Small intestine (tissue), 7 donors: ENCODE data around the gene COBLL1. TPM values are rescaled to one million over a fixed set of nuclear protein-coding genes. Genes with fewer than 3 reads are reported as not detected.

ENCODE experiments used
- DNase-seq, 2 donors: peaks; one replicate each; pipeline versions ENCODE4 v3.0.0 to v3.0.0-alpha.2; 2013
- FAIRE-seq: peaks from 2 replicates; lab custom pipeline; 2012; peaks lifted over from hg19 to GRCh38; lab: Jason Lieb, UNC
- H3K27ac ChIP-seq, 3 donors: one replicate each; pipeline ENCODE4 v1.5.1; 2013; ENCODE audit warnings: low read length in 2 of 3, mild to moderate bottlenecking in 2 of 3, control low read depth in 1 of 3, inconsistent platforms in 1 of 3, low read depth in 1 of 3, moderate library complexity in 1 of 3
- H3K27me3 ChIP-seq, 3 donors: one replicate each; pipeline ENCODE4 v1.6.1; 2013; ENCODE audit warnings: low read length in 3 of 3, inconsistent platforms in 1 of 3; ENCODE audit not compliant: control insufficient read depth in 3 of 3, insufficient read depth in 3 of 3
- H3K36me3 ChIP-seq, 3 donors: one replicate each; pipeline ENCODE4 v1.6.1; 2013; ENCODE audit warnings: low read length in 3 of 3, inconsistent platforms in 1 of 3, low read depth in 1 of 3, mild to moderate bottlenecking in 1 of 3, moderate library complexity in 1 of 3; ENCODE audit not compliant: control insufficient read depth in 3 of 3, insufficient read depth in 2 of 3
- H3K4me1 ChIP-seq, 3 donors: one replicate each; pipeline ENCODE4 v1.6.1; 2013; ENCODE audit warnings: low read length in 2 of 3, inconsistent platforms in 1 of 3, low read depth in 1 of 3, mild to moderate bottlenecking in 1 of 3, moderate library complexity in 1 of 3; ENCODE audit not compliant: control insufficient read depth in 3 of 3, insufficient read depth in 2 of 3
- H3K4me3 ChIP-seq, 3 donors: one replicate each; pipeline ENCODE4 v1.5.1; 2013; ENCODE audit warnings: low read length in 3 of 3, control low read depth in 1 of 3, inconsistent platforms in 1 of 3, low read depth in 1 of 3, mild to moderate bottlenecking in 1 of 3, moderate library complexity in 1 of 3
- H3K9me3 ChIP-seq, 2 donors: one replicate each; pipeline ENCODE4 v1.6.1; 2013; ENCODE audit warnings: low read depth in 1 of 2, low read length in 1 of 2; ENCODE audit not compliant: control insufficient read depth in 2 of 2, insufficient read depth in 1 of 2
- WGBS, 3 donors: extraction: QIAGEN DNeasy Blood & Tissue Kit; methylation state at CpG; one replicate each; pipeline ENCODE4 v1.1.7; 2013; 5-methylcytosine and 5-hydroxymethylcytosine counted together
- polyA plus RNA-seq, 4 donors: library from polyadenylated mRNA; stranded (reverse) in 3 of 4; unstranded in 1 of 4; fragments of 200-250 nt in 3 of 4; fragments of 120-200 nt in 1 of 4; gene quantifications; one replicate each; pipeline versions ENCODE4 v1.2.1 to v1.2.3, GENCODE V29; 2013
- donor health status: healthy with polysubstance abuse.
- donor health status: control.
- donor health status: control.
- donor health status: Bipolar disorder and iron deficiency.
- donor health status: healthy.

COBLL1 gene
- polyA plus RNA-seq, 4 donors: 5.4 to 72.0 (median 7.8) TPM

GRCh38 chr2:164836907-164837306 is 4.7 kb downstream of the COBLL1 start:
- 55 to 63% (median 59%) methylated on average over 3 of the region's 3 CpGs for WGBS, 3 donors

GRCh38 chr2:164835302-164835701 is 6.3 kb downstream of the COBLL1 start:
- Histone ChIP-seq H3K27me3 (no peaks in the 10 kb centered on the region), H3K4me3 (no peak overlapping the region), H3K27ac (no peak overlapping the region), H3K36me3 (peaks cover 0 to 7% (median 0%) of the 10 kb centered on the region in 3 donors), H3K4me1 (peaks cover 0 to 5% (median 0%) of the 10 kb centered on the region in 3 donors), H3K9me3 (no peaks in the 10 kb centered on the region)
- FAIRE-seq: no peak
- no peak for DNase-seq

More at GRCh38 chr2:164836907-164837306, 4.7 kb downstream of the COBLL1 start:
- Histone ChIP-seq H3K36me3 (peaks cover 0 to 7% (median 0%) of the 10 kb centered on the region in 3 donors), H3K27ac (no peak overlapping the region), H3K4me1 (peaks cover 0 to 5% (median 0%) of the 10 kb centered on the region in 3 donors), H3K9me3 (no peaks in the 10 kb centered on the region), H3K4me3 (no peak overlapping the region), H3K27me3 (no peaks in the 10 kb centered on the region)
- FAIRE-seq: no peak
- no peak for DNase-seq

DNA sequence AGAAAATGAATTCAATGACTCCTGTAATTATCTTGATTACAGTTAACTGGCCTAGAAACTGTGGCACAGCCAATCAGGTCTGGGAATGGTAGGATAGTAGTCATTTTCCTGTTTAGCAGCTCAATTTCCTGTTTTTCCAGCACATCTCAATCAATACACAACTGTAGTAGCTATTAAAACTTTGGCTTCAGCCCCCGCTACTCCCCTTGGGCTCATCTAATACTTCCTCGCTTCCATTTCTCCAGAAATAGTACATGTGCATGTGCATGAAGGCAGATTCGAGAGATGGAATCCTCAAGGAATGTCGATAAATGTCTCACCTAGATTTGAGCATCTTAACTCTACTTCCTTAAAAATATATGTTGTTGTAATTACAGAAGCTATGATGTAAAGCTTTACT is 9.7 kb downstream of the COBLL1 start:
- Histone ChIP-seq H3K27ac (no peak overlapping the region), H3K9me3 (no peaks in the 10 kb centered on the region), H3K4me3 (no peak overlapping the region), H3K36me3 (peaks cover 0 to 4% (median 0%) of the 10 kb centered on the region in 3 donors), H3K4me1 (no peaks in the 10 kb centered on the region), H3K27me3 (no peaks in the 10 kb centered on the region)
- no peak for FAIRE-seq
- WGBS, 3 donors: 85 to 95% (median 87%) methylated on average over 4 of the region's 4 CpGs
- DNase-seq: no peak

DNA sequence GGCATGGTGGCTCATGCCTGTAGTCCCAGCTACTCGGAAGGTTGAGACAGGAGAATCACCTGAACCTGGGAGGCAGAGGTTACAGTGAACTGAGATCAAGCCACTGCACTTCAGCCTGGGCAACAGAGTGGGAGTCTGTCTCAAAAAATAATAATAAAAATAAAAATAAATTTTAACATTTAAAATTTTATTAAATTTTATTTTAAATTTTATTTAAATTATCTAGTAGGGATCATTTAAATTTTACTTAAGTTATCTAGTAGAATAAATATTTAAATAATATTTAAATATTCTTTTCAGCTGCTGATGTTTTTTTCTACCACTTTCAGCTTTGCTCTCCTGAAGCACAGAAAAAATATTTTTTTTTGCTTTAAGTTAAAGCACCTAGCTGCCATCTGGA is 10.4 kb downstream of the COBLL1 start:
- Histone ChIP-seq H3K27ac (no peak overlapping the region), H3K9me3 (no peaks in the 10 kb centered on the region), H3K4me3 (no peak overlapping the region), H3K36me3 (peaks cover 0 to 4% (median 0%) of the 10 kb centered on the region in 3 donors), H3K27me3 (no peaks in the 10 kb centered on the region), H3K4me1 (no peaks in the 10 kb centered on the region)
- WGBS, 3 donors: 66 to 88% (median 74%) methylated on average over 1 of the region's 1 CpG
- DNase-seq (no peak), FAIRE-seq (peak; percentile 75)

GRCh38 chr2:164826293-164827243 is 15.1 kb downstream of the COBLL1 start:
- WGBS, 3 donors: 28 to 50% (median 30%) methylated on average over 8 of the region's 8 CpGs
- H3K4me1 ChIP-seq: peaks cover 0 to 3% (median 0%) of the 10 kb centered on the region in 3 donors
- no peaks in the 10 kb centered on the region for H3K27me3 ChIP-seq
- H3K9me3 ChIP-seq: no peaks in the 10 kb centered on the region
- peak; percentile 19 for FAIRE-seq
- peak overlapping the region; percentile 46 to 69 (median 60) for H3K27ac ChIP-seq
- DNase-seq: peak; percentile 65 to 87
- peaks cover 0 to 2% (median 2%) of the 10 kb centered on the region in 3 donors for H3K36me3 ChIP-seq
- H3K4me3 ChIP-seq: no peak overlapping the region

- no peak for FAIRE-seq
- Histone ChIP-seq H3K27me3 (no peaks in the 10 kb centered on the region), H3K4me1 (peaks cover 0 to 3% (median 0%) of the 10 kb centered on the region in 3 donors), H3K4me3 (no peak overlapping the region), H3K9me3 (no peaks in the 10 kb centered on the region), H3K27ac (no peak overlapping the region), H3K36me3 (peaks cover 0 to 2% (median 2%) of the 10 kb centered on the region in 3 donors)
- no peak for DNase-seq
Measured at GRCh38 chr2:164824872-164825271, 16.8 kb downstream of the COBLL1 start.

- peaks cover 0 to 3% (median 0%) of the 10 kb centered on the region in 3 donors for H3K4me1 ChIP-seq
- H3K27me3 ChIP-seq: no peaks in the 10 kb centered on the region
- 90 to 94% (median 92%) methylated on average over 5 of the region's 5 CpGs for WGBS, 3 donors
- peaks cover 0 to 2% (median 2%) of the 10 kb centered on the region in 3 donors for H3K36me3 ChIP-seq
- H3K9me3 ChIP-seq: no peaks in the 10 kb centered on the region
- FAIRE-seq: no peak
- H3K4me3 ChIP-seq: no peak overlapping the region
- no peak overlapping the region for H3K27ac ChIP-seq
- DNase-seq: no peak
Measured at GRCh38 chr2:164823126-164823525, 18.5 kb downstream of the COBLL1 start.

- FAIRE-seq: no peak
- H3K4me3 ChIP-seq: no peak overlapping the region
- no peak overlapping the region for H3K27ac ChIP-seq
- peaks cover 0 to 3% (median 0%) of the 10 kb centered on the region in 3 donors for H3K4me1 ChIP-seq
- H3K27me3 ChIP-seq: no peaks in the 10 kb centered on the region
- peaks cover 0 to 2% (median 2%) of the 10 kb centered on the region in 3 donors for H3K36me3 ChIP-seq
- no peak for DNase-seq
- no peaks in the 10 kb centered on the region for H3K9me3 ChIP-seq
- WGBS, 3 donors: 75 to 90% (median 80%) methylated on average over 4 of the region's 4 CpGs
Measured at GRCh38 chr2:164821338-164821737, 20.3 kb downstream of the COBLL1 start.
